HepG2 (cell line): Measurements from ENCODE around the gene INF2. TPM values are rescaled to one million over a fixed set of nuclear protein-coding genes. Genes with fewer than 3 reads are reported as not detected.

Source experiments
- CREB1 ChIP-seq, 2 experiments: fragments of 450-650 bp in 1 of 2; IDR thresholded peaks; 2 replicates each; pipeline ENCODE4 v1.6.1; 2016 to 2017; ENCODE audit warnings: control low read depth in 1 of 2, mild to moderate bottlenecking in 1 of 2, missing compliant biosample characterization in 1 of 2, missing genetic modification characterization in 1 of 2
- DPF2 ChIP-seq: sonication (generic); formaldehyde crosslinking; IDR thresholded peaks from 2 replicates; pipeline ENCODE4 v1.4.0; 2020; ENCODE audit warnings: mild to moderate bottlenecking, low read depth, missing genetic modification reagents, borderline replicate concordance
- GMEB2 ChIP-seq: IDR thresholded peaks from 2 replicates; pipeline ENCODE4 v1.6.1; 2016; ENCODE audit warnings: missing biosample characterization, missing genetic modification reagents, low read depth
- NFE2L1 ChIP-seq: sonication (generic); formaldehyde crosslinking; IDR thresholded peaks from 2 replicates; pipeline ENCODE4 v1.4.0; 2020; ENCODE audit warnings: missing genetic modification reagents, mild to moderate bottlenecking, borderline replicate concordance
- NFRKB ChIP-seq: fragments of 450-650 bp; IDR thresholded peaks from 2 replicates; pipeline ENCODE4 v1.6.1; 2017
- PRDM4 ChIP-seq: sonication (generic); formaldehyde crosslinking; IDR thresholded peaks from 2 replicates; pipeline ENCODE4 v1.9.0; 2021; ENCODE audit warnings: missing genetic modification reagents, borderline replicate concordance
- SALL2 ChIP-seq: sonication (generic); formaldehyde crosslinking; IDR thresholded peaks from 2 replicates; pipeline ENCODE4 v1.8.1; 2023; ENCODE audit warnings: mild to moderate bottlenecking, missing genetic modification reagents, inconsistent platforms
- ZNF256 ChIP-seq: sonication (generic); formaldehyde crosslinking; conservative IDR thresholded peaks from 2 replicates; pipeline ENCODE4 v1.4.0; 2020; ENCODE audit warnings: missing genetic modification reagents
- ZNF484 ChIP-seq: sonication (generic); formaldehyde crosslinking; IDR thresholded peaks from 2 replicates; pipeline ENCODE4 v1.5.1; 2020; ENCODE audit warnings: mild to moderate bottlenecking, low read depth, missing genetic modification reagents, borderline replicate concordance
- ZNF570 ChIP-seq: sonication (generic); formaldehyde crosslinking; IDR thresholded peaks from 2 replicates; pipeline ENCODE4 v1.4.0; 2020; ENCODE audit warnings: mild to moderate bottlenecking, missing genetic modification reagents, borderline replicate concordance
- ZNF782 ChIP-seq: sonication (generic); formaldehyde crosslinking; IDR thresholded peaks from 2 replicates; pipeline ENCODE4 v1.4.0; 2020; ENCODE audit warnings: missing genetic modification reagents, mild to moderate bottlenecking, borderline replicate concordance
- ZNF891 ChIP-seq: sonication (generic); formaldehyde crosslinking; IDR thresholded peaks from 2 replicates; pipeline ENCODE4 v1.5.0; 2020; ENCODE audit warnings: mild to moderate bottlenecking, missing genetic modification reagents
- polyA plus RNA-seq, 8 experiments: library from polyadenylated mRNA; depleted of rRNA in 3 of 8; stranded (reverse) in 7 of 8; unstranded in 1 of 8; fragments of >200 nt; fragmentation: Illumina TruSeq in 4 of 8; extraction: Trizol in 4 of 8; gene quantifications; 2 replicates each; pipeline versions ENCODE4 v1.2.1 to v1.2.3, GENCODE V29; 2011 to 2016; ENCODE audit warnings: low read depth in 4 of 8, missing spikeins in 1 of 8, mixed read lengths in 1 of 8; ENCODE audit not compliant: insufficient read depth in 1 of 8
- total RNA-seq, 5 experiments: library from RNA; depleted of rRNA; stranded (reverse); fragments of >200 nt; fragmentation: Illumina TruSeq; extraction: Trizol; gene quantifications; 2 replicates each; pipeline ENCODE4 v1.2.3, GENCODE V29; 2016; ENCODE audit warnings: low read depth in 1 of 5
- TF ChIP-seq, protein P1 (sequence below): sonication (generic); formaldehyde crosslinking; conservative IDR thresholded peaks from 2 replicates; pipeline ENCODE4 v1.8.0; 2022; ENCODE audit warnings: missing genetic modification reagents
- TF ChIP-seq, protein P2 (sequence below): sonication (generic); formaldehyde crosslinking; IDR thresholded peaks from 2 replicates; pipeline ENCODE4 v1.5.1; 2020; ENCODE audit warnings: missing genetic modification reagents, mild to moderate bottlenecking, borderline replicate concordance
- TF ChIP-seq, protein P3 (sequence below): sonication (generic); formaldehyde crosslinking; IDR thresholded peaks from 2 replicates; pipeline ENCODE4 v1.4.0; 2020; ENCODE audit warnings: mild to moderate bottlenecking, missing genetic modification reagents

The INF2 gene
- total and polyA plus RNA-seq, 2 of the 13 experiments (the other 11 are each of a cell fraction or from before 2014, with no cell fraction given): 16.4 to 26.4 TPM

DNA sequence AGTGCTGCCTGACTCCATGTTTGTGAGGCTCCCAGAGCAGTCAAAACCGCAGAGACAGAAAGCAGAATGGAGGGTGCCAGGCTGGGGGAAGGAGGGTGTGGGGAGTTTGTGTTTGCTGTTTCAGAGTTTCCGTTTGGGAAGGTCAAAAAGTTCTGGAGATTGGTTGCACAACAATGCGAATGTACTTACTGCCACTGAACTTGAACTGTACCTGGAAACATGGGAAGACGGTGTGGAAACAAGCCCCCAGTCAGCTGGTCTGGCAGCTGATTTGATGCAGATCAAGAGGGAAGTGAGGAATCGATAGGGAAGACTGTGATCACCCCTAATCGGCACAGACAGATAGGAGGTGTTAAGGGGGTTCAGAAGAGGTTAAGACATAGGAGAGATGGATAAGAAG, 35.3 kb upstream of the INF2 start (continued):
- TF ChIP-seq GMEB2 (CRISPR knock-in tag) (no peak), ZNF782 (CRISPR knock-in tag) (no peak), CREB1 (IDR thresholded peaks at IDR 0.05) (no peak), CREB1 (CRISPR knock-in tag; IDR thresholded peaks at IDR 0.05) (no peak), ZNF256 (CRISPR knock-in tag) (no peak), NFRKB (no peak), DPF2 (no peak), ZNF891 (no peak), NFE2L1 (CRISPR knock-in tag) (no peak), PRDM4 (CRISPR knock-in tag) (no peak), ZNF570 (CRISPR knock-in tag) (no peak), ZNF484 (no peak), SALL2 (CRISPR knock-in tag) (no peak)
- TF ChIP-seq, protein P1, sequence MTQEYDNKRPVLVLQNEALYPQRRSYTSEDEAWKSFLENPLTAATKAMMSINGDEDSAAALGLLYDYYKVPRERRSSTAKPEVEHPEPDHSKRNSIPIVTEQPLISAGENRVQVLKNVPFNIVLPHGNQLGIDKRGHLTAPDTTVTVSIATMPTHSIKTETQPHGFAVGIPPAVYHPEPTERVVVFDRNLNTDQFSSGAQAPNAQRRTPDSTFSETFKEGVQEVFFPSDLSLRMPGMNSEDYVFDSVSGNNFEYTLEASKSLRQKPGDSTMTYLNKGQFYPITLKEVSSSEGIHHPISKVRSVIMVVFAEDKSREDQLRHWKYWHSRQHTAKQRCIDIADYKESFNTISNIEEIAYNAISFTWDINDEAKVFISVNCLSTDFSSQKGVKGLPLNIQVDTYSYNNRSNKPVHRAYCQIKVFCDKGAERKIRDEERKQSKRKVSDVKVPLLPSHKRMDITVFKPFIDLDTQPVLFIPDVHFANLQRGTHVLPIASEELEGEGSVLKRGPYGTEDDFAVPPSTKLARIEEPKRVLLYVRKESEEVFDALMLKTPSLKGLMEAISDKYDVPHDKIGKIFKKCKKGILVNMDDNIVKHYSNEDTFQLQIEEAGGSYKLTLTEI (CRISPR knock-in tag): no peak
- TF ChIP-seq, protein P2, sequence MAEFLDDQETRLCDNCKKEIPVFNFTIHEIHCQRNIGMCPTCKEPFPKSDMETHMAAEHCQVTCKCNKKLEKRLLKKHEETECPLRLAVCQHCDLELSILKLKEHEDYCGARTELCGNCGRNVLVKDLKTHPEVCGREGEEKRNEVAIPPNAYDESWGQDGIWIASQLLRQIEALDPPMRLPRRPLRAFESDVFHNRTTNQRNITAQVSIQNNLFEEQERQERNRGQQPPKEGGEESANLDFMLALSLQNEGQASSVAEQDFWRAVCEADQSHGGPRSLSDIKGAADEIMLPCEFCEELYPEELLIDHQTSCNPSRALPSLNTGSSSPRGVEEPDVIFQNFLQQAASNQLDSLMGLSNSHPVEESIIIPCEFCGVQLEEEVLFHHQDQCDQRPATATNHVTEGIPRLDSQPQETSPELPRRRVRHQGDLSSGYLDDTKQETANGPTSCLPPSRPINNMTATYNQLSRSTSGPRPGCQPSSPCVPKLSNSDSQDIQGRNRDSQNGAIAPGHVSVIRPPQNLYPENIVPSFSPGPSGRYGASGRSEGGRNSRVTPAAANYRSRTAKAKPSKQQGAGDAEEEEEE: no peak
- TF ChIP-seq, protein P3, sequence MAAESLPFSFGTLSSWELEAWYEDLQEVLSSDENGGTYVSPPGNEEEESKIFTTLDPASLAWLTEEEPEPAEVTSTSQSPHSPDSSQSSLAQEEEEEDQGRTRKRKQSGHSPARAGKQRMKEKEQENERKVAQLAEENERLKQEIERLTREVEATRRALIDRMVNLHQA: no peak
